KMS-11 (cell line): Measurements from ENCODE around the gene GOLGA3.

Source experiments
- H2AFZ ChIP-seq: fragments of 200-600 bp; sonication (generic); 2 replicates; pipeline ENCODE4 v1.6.1; 2016; ENCODE audit warnings: antibody characterized with exemption, mixed run types, low read depth
- H3K27ac ChIP-seq: fragments of 200-600 bp; sonication (generic); 2 replicates; pipeline ENCODE4 v1.6.1; 2016; ENCODE audit warnings: mild to moderate bottlenecking, mixed run types
- H3K27me3 ChIP-seq: fragments of 200-600 bp; sonication (generic); 2 replicates; pipeline ENCODE4 v1.6.1; 2017; ENCODE audit warnings: mild to moderate bottlenecking, low read depth, mixed run types, moderate library complexity; ENCODE audit not compliant: insufficient read depth
- H3K36me3 ChIP-seq: fragments of 200-600 bp; sonication (generic); 2 replicates; pipeline ENCODE4 v1.6.1; 2017; ENCODE audit warnings: mild to moderate bottlenecking, mixed run types; ENCODE audit not compliant: insufficient read depth
- H3K4me1 ChIP-seq: fragments of 200-600 bp; sonication (generic); 2 replicates; pipeline ENCODE4 v1.6.1; 2016; ENCODE audit warnings: mild to moderate bottlenecking, low read depth, mixed run types; ENCODE audit not compliant: poor library complexity, severe bottlenecking
- H3K4me2 ChIP-seq: fragments of 200-600 bp; sonication (generic); 2 replicates; pipeline ENCODE4 v1.7.0; 2016; ENCODE audit warnings: mild to moderate bottlenecking, mixed run types
- H3K4me3 ChIP-seq: fragments of 200-600 bp; sonication (generic); IDR thresholded peaks from 2 replicates; pipeline ENCODE4 v1.6.1; 2017; ENCODE audit warnings: low read depth, low read length, mixed read lengths; ENCODE audit not compliant: insufficient read depth
- H3K79me2 ChIP-seq: fragments of 200-600 bp; sonication (generic); 2 replicates; pipeline ENCODE4 v1.6.1; 2016; ENCODE audit warnings: low read depth, mixed run types; ENCODE audit not compliant: insufficient read depth
- H3K9ac ChIP-seq: fragments of 200-600 bp; sonication (generic); 2 replicates; pipeline ENCODE4 v1.6.1; 2016; ENCODE audit warnings: mild to moderate bottlenecking, mixed run types
- H4K20me1 ChIP-seq: fragments of 200-600 bp; sonication (generic); 2 replicates; pipeline ENCODE4 v1.6.1; 2016; ENCODE audit warnings: mild to moderate bottlenecking, mixed run types; ENCODE audit not compliant: insufficient read depth
- CTCF ChIP-seq: fragments of 200-600 bp; sonication (generic); conservative IDR thresholded peaks from 2 replicates; pipeline ENCODE4 v1.6.1; 2017; ENCODE audit warnings: low read depth, mild to moderate bottlenecking, antibody characterized with exemption, low read length, moderate library complexity, mixed read lengths

The GOLGA3 gene

GRCh38 chr12:132835076-132836025 is 6.7 kb upstream of the GOLGA3 start:
- H3K79me2 ChIP-seq, result no peaks in the 10 kb centered on the region
- H4K20me1 ChIP-seq, result no peaks in the 10 kb centered on the region
- H3K4me3 ChIP-seq, result no peak overlapping the region
- H3K36me3 ChIP-seq, result no peaks in the 10 kb centered on the region
- no peak overlapping the region for H3K4me2 ChIP-seq
- H2AFZ ChIP-seq, result no peak overlapping the region
- no peak overlapping the region for H3K9ac ChIP-seq
- no peak for TF ChIP-seq CTCF
- no peaks in the 10 kb centered on the region for H3K4me1 ChIP-seq
- no peaks in the 10 kb centered on the region for H3K27me3 ChIP-seq
- H3K27ac ChIP-seq, result no peak overlapping the region

GRCh38 chr12:132834181-132834711 is 5.6 kb upstream of the GOLGA3 start:
- H3K9ac ChIP-seq, result no peak overlapping the region
- no peak overlapping the region for H3K4me2 ChIP-seq
- H3K27me3 ChIP-seq, result no peaks in the 10 kb centered on the region
- H4K20me1 ChIP-seq, result no peaks in the 10 kb centered on the region
- H3K4me3 ChIP-seq, result no peak overlapping the region
- H3K4me1 ChIP-seq, result no peaks in the 10 kb centered on the region
- H3K36me3 ChIP-seq, result no peaks in the 10 kb centered on the region
- no peak overlapping the region for H2AFZ ChIP-seq
- TF ChIP-seq CTCF, result no peak
- H3K27ac ChIP-seq, result no peak overlapping the region
- H3K79me2 ChIP-seq, result no peaks in the 10 kb centered on the region

- H3K27me3 ChIP-seq, result no peaks in the 10 kb centered on the region
- no peaks in the 10 kb centered on the region for H3K79me2 ChIP-seq
- H3K4me2 ChIP-seq, result no peak overlapping the region
- no peak overlapping the region for H2AFZ ChIP-seq
- H3K36me3 ChIP-seq, result no peaks in the 10 kb centered on the region
- no peak overlapping the region for H3K9ac ChIP-seq
- H3K27ac ChIP-seq, result no peak overlapping the region
- no peak overlapping the region for H3K4me3 ChIP-seq
- H3K4me1 ChIP-seq, result no peaks in the 10 kb centered on the region
- H4K20me1 ChIP-seq, result no peaks in the 10 kb centered on the region
- no peak for TF ChIP-seq CTCF
These were observed 4.7 kb upstream of the GOLGA3 start for GRCh38 chr12:132833341-132833740.

GRCh38 chr12:132831771-132832170 is 3.1 kb upstream of the GOLGA3 start:
- Histone ChIP-seq H3K27me3 (no peaks in the 10 kb centered on the region), H3K79me2 (peaks cover 9% of the 10 kb centered on the region; the same call in 1 of the 2 replicates), H4K20me1 (no peaks in the 10 kb centered on the region), H3K4me3 (no peak overlapping the region), H3K27ac (no peak overlapping the region), H3K4me2 (no peak overlapping the region), H3K4me1 (no peaks in the 10 kb centered on the region), H2AFZ (no peak overlapping the region), H3K36me3 (no peaks in the 10 kb centered on the region), H3K9ac (no peak overlapping the region)
- TF ChIP-seq CTCF, result no peak
